IMR-90 (cell line): ENCODE measurements around the gene USO1. TPM values are rescaled to one million over a fixed set of nuclear protein-coding genes. Genes with fewer than 3 reads are reported as not detected.
"Not testable (repeated sequence)": the region's sequence is repeated elsewhere in the genome, so short reads cannot be mapped to it uniquely, and the experiment has no call there.

Source experiments
- ATAC-seq: fragments of 200-7000 bp; cut with Tn5 transposase; 2 replicates; pipeline ENCODE4 v1.9.1; 2020; ENCODE audit warnings: low read depth, mild to moderate bottlenecking, moderate library complexity
- BruUV-seq: library from RNA; stranded (reverse); fragments of 400-500 nt; replicated peaks from 2 replicates; lab custom pipeline; 2021; lab: Mats Ljungman, UMichigan
- CTCF ChIA-PET: fragments of 300-600 bp; formaldehyde crosslinking; extraction: SDS; loops from one replicate; lab custom pipeline; 2021; ENCODE audit warnings: antibody characterized with exemption; lab: Yijun Ruan, JAX
- POLR2A ChIA-PET: fragments of 300-600 bp; sonication (Branson Sonifier 250); formaldehyde crosslinking; loops from one replicate; lab custom pipeline; 2022; ENCODE audit warnings: antibody characterized with exemption; ENCODE audit not compliant: unreplicated experiment; lab: Charles Lee
- DNase-seq: peaks from one replicate; pipeline ENCODE4 v3.0.0; 2013
- H2AFZ ChIP-seq: replicated peaks from 2 replicates; pipeline ENCODE3; 2013; ENCODE audit warnings: low read length, mild to moderate bottlenecking; ENCODE audit not compliant: poor library complexity
- H2AK5ac ChIP-seq: 2 replicates; pipeline ENCODE4 v1.6.1; 2013; ENCODE audit warnings: low read depth, low read length, inconsistent platforms
- H2AK9ac ChIP-seq: replicated peaks from 2 replicates; pipeline ENCODE3; 2013; ENCODE audit warnings: mild to moderate bottlenecking, low read depth, low read length, moderate library complexity; ENCODE audit not compliant: poor library complexity
- H2BK120ac ChIP-seq: 2 replicates; pipeline ENCODE4 v1.6.1; 2013; ENCODE audit warnings: low read depth, low read length, inconsistent platforms
- H2BK15ac ChIP-seq: 3 replicates; pipeline ENCODE4 v1.6.1; 2013; ENCODE audit warnings: low read depth, low read length, inconsistent platforms
- H2BK20ac ChIP-seq: 2 replicates; pipeline ENCODE4 v1.6.1; 2013; ENCODE audit warnings: low read depth, mild to moderate bottlenecking, inconsistent platforms, low read length, moderate library complexity
- H2BK5ac ChIP-seq: 2 replicates; pipeline ENCODE4 v1.6.1; 2013; ENCODE audit warnings: mild to moderate bottlenecking, low read depth, low read length, inconsistent platforms; ENCODE audit not compliant: poor library complexity, severe bottlenecking
- H3K14ac ChIP-seq: replicated peaks from 2 replicates; pipeline ENCODE4 v1.6.1; 2013; ENCODE audit warnings: low read depth, low read length, inconsistent platforms
- H3K18ac ChIP-seq: 2 replicates; pipeline ENCODE4 v1.6.1; 2013; ENCODE audit warnings: low read depth, low read length, control low read depth
- H3K23ac ChIP-seq: 2 replicates; pipeline ENCODE4 v1.6.1; 2013; ENCODE audit warnings: low read depth, low read length, inconsistent platforms
- H3K27ac ChIP-seq: 2 replicates; pipeline ENCODE4 v1.5.1; 2013; ENCODE audit warnings: mild to moderate bottlenecking, control low read depth, low read length; ENCODE audit not compliant: insufficient read depth
- H3K27me3 ChIP-seq: 2 replicates; pipeline ENCODE4 v1.6.1; 2013; ENCODE audit warnings: low read length; ENCODE audit not compliant: control insufficient read depth, insufficient read depth
- H3K36me3 ChIP-seq: 2 replicates; pipeline ENCODE4 v1.6.1; 2013; ENCODE audit warnings: low read length, mixed read lengths; ENCODE audit not compliant: control insufficient read depth, insufficient read depth
- H3K4ac ChIP-seq: 2 replicates; pipeline ENCODE4 v1.6.1; 2013; ENCODE audit warnings: low read depth, low read length, inconsistent platforms
- H3K4me1 ChIP-seq: 2 replicates; pipeline ENCODE4 v1.6.1; 2013; ENCODE audit warnings: low read length, mixed read lengths; ENCODE audit not compliant: control insufficient read depth, insufficient read depth
- H3K4me2 ChIP-seq: 2 replicates; pipeline ENCODE4 v1.6.1; 2013; ENCODE audit warnings: low read depth, mild to moderate bottlenecking, control low read depth, low read length, moderate library complexity
- H3K4me3 ChIP-seq: 2 replicates; pipeline ENCODE4 v1.5.1; 2013; ENCODE audit warnings: low read depth, mild to moderate bottlenecking, control low read depth, low read length, moderate library complexity; ENCODE audit not compliant: insufficient read depth
- H3K56ac ChIP-seq: 2 replicates; pipeline ENCODE4 v1.6.1; 2013; ENCODE audit warnings: low read length, inconsistent platforms; ENCODE audit not compliant: insufficient read depth; ENCODE audit errors: extremely low read depth
- H3K79me1 ChIP-seq, 2 experiments: 2 replicates each; pipeline ENCODE4 v1.6.1; 2013; ENCODE audit warnings: low read length in 2 of 2, inconsistent platforms in 1 of 2, low read depth in 1 of 2
- H3K9ac ChIP-seq: 2 replicates; pipeline ENCODE4 v1.6.1; 2013; ENCODE audit warnings: low read depth, low read length, control low read depth
- H3K9me1 ChIP-seq: 2 replicates; pipeline ENCODE4 v1.6.1; 2013; ENCODE audit warnings: low read length, inconsistent platforms; ENCODE audit not compliant: insufficient read depth
- H3K9me3 ChIP-seq: 2 replicates; pipeline ENCODE4 v1.6.1; 2013; ENCODE audit warnings: low read length; ENCODE audit not compliant: control insufficient read depth, insufficient read depth
- H4K20me1 ChIP-seq: 2 replicates; pipeline ENCODE4 v1.6.1; 2013; ENCODE audit warnings: low read length, inconsistent platforms; ENCODE audit not compliant: insufficient read depth
- H4K5ac ChIP-seq: 2 replicates; pipeline ENCODE4 v1.6.1; 2013; ENCODE audit warnings: mild to moderate bottlenecking, low read depth, low read length, control low read depth
- H4K8ac ChIP-seq, 2 experiments: 2 replicates each; pipeline ENCODE4 v1.6.1; 2013; ENCODE audit warnings: low read depth in 2 of 2, low read length in 2 of 2, control low read depth in 1 of 2, inconsistent platforms in 1 of 2
- H4K91ac ChIP-seq: 2 replicates; pipeline ENCODE4 v1.6.1; 2013; ENCODE audit warnings: low read depth, low read length, inconsistent platforms; ENCODE audit not compliant: insufficient read depth
- WGBS, 2 experiments: methylation state at CpG; one replicate each; pipeline versions ENCODE4 v1.1.5 to v1.1.7; 2013; ENCODE audit warnings: missing lambda C conversion rate in 2 of 2; ENCODE audit not compliant: insufficient read length in 1 of 2; ENCODE audit errors: extremely low coverage in 2 of 2; 5-methylcytosine and 5-hydroxymethylcytosine counted together
- dilution Hi-C: fragments of 300-500 bp; cut with HindIII; formaldehyde crosslinking; loops from one replicate; pipeline ENCODE4 v1.14.3; 2018; ENCODE audit warnings: low sequenced_read_pairs; ENCODE audit not compliant: unreplicated experiment
- in situ Hi-C: fragments of 300-500 bp; cut with MboI; formaldehyde crosslinking; loops from 3 replicates; pipeline ENCODE4 v1.14.3; 2019; ENCODE audit warnings: low sequenced_read_pairs, inconsistent platforms, mixed read lengths
- intact Hi-C: fragments of 100-400 bp; cut with micrococcal nuclease; formaldehyde crosslinking; loops from 2 replicates; pipeline ENCODE4 v1.10.0; 2022
- polyA plus RNA-seq, 3 experiments: library from polyadenylated mRNA; depleted of rRNA; stranded (reverse); fragments of >200 nt; gene quantifications; 2 replicates each; pipeline ENCODE4 v1.2.3, GENCODE V29; 2012; ENCODE audit warnings: low replicate concordance in 1 of 3
- total RNA-seq: library from RNA; depleted of rRNA; stranded (reverse); fragments of >200 nt; gene quantifications from 2 replicates; pipeline ENCODE4 v1.2.3, GENCODE V29; 2012

USO1 gene
- total and polyA plus RNA-seq, 2 of the 4 experiments (the other 2 are of a cell fraction): 63.7 to 121 TPM

DNA sequence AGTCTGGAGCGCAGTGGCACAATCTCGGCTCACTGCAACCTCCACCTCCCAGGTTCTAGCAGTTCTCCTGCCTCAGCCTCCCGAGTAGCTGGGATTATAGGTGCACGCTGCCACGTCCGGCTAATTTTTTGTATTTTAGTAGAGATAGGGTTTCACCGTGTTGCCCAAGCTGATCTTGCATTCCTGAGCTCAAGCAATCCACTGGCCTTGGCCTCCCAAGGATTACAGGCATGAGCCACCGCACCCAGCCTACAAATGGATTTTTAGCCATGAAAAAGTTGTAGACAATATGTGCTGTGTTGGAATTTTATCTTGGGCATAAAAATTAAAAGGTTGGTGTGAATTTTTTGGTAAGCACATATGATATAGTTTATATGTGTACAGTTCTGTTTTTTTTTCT lies 81.7 kb downstream of the USO1 start:
- CTCF ChIA-PET, in situ Hi-C loops, H2AK5ac ChIP-seq, POLR2A ChIA-PET, ATAC-seq, H3K9ac ChIP-seq, H3K4ac ChIP-seq, H3K4me3 ChIP-seq, H3K9me3 ChIP-seq, H4K20me1 ChIP-seq, H3K4me2 ChIP-seq, H3K14ac ChIP-seq, H2BK120ac ChIP-seq, H3K18ac ChIP-seq, H2BK20ac ChIP-seq, H3K9me1 ChIP-seq, H4K5ac ChIP-seq, dilution Hi-C loops, H2BK15ac ChIP-seq, H3K56ac ChIP-seq, H4K91ac ChIP-seq, H2BK5ac ChIP-seq, H3K4me1 ChIP-seq, H3K27ac ChIP-seq, BruUV-seq, DNase-seq, H2AFZ ChIP-seq, H4K8ac ChIP-seq, H3K79me1 ChIP-seq, H3K27me3 ChIP-seq, H3K23ac ChIP-seq, H2AK9ac ChIP-seq: not testable (repeated sequence)
- intact Hi-C loops: loop anchor here (5.0 kb wide), 1 partner anchor 34 kb away; no protein-coding TSS in a partner anchor
- H3K36me3 ChIP-seq: peaks cover 27% of the 10 kb centered on the region
- no CpG with 5 or more reads among the region's 8 CpGs for WGBS, 2 experiments
